HG03460 (cell line): ENCODE measurements around the gene GRK5.

Experiments used
- ATAC-seq: cut with Tn5 transposase; IDR thresholded peaks from one replicate; pipeline ENCODE4 v1.9.1; 2021; ENCODE audit not compliant: unreplicated experiment

Gene GRK5

GRCh38 chr10:119355930-119356329, 148.6 kb downstream of the GRK5 start:
- ATAC-seq: no peak

DNA sequence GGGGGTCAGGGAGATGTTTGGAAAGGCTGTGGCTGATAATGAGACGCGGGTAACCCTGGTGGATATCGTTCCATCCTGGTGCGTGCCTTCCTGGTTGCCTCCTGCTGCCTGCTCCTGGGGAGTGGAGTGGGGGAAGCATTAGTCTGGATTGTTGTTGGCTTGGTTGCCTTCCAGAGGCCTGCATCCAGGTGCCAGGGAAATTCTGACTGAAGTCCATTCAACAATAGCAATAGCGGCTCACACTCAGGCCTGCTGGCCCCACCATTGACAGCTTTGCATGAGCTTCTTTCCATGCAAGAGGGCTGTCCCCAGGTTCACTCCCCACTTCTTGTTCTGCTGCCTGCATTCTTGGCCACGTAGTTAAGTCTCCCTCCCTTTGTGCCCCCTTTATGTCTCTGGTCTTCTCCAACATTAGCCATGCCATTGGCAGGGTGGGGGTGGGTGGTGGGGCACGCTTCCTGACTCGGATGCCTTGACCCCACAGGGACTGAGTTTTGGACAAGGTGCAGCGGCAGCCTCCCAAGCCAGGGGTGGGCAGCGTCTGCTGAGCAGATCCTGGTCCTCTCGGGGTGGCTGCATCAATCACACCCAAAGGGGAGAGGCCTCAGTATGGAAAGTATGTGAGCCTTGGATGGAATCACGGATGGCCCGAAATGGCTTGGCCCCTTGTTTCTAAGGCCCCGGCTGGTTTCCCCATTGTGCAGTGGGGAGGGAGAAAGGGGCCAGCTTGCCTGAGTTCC, 150.2 kb downstream of the GRK5 start:
- no peak for ATAC-seq

DNA sequence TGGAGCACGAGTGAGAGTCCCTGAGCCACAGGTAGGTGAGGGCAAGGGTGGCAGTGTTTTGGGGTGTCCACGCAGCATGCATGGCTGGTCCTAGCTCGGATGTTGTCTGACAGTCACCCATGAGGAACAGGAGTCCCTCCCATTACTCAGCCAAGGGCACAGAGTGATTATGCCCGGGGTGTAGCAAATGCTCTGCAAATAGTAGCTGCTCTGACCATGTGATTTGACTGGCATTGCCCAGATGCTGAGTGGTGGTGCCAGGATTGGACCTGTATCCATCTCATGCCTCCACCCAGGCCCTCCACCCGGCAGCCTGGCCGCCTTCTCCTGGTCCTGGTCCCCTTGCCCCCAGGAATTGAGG, 150.8 kb downstream of the GRK5 start:
- no peak for ATAC-seq

DNA sequence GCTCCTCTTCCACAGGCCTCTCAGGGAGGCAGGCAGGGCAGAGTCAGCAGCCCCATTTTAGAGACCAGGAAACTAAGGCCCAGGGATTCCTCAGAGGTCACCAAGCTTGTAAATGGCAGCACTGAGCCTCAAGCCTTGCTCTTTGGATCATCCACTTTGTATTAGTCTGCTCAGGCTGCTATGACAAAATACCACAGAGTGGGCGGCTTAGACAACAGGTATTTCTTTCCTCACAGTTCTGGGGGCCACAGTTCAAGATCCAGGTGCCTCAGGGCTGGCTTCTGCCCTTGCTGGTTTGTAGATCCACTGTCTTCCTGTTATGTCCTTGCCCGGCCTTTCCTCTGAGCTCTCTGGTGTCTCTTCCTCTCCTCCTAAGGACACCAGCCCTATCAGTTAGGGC, 151.2 kb downstream of the GRK5 start:
- no peak for ATAC-seq

- no peak for ATAC-seq
Measured at GRCh38 chr10:119359025-119359424, 151.7 kb downstream of the GRK5 start.

- ATAC-seq: no peak
Measured at GRCh38 chr10:119360181-119360921, 153.0 kb downstream of the GRK5 start.

DNA sequence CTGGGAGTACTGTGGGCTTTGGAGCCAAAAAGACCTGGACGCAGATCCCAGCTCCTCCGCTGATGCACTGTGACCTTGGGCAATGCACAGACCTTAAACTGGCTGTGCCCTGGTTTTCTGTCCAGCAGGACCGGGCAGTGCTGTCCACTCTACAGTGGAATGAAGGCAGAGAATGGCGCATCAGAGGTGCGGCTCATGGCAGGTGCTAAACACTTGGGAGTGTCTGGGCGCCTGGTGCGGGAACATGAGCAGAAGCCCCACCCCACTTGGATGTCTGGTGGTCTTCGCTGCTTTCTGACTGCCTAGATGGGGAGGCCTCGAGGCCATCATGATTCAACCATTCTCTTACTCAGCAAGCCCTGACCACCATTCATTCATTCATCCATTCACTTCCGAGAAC, 153.7 kb downstream of the GRK5 start:
- no peak for ATAC-seq

DNA sequence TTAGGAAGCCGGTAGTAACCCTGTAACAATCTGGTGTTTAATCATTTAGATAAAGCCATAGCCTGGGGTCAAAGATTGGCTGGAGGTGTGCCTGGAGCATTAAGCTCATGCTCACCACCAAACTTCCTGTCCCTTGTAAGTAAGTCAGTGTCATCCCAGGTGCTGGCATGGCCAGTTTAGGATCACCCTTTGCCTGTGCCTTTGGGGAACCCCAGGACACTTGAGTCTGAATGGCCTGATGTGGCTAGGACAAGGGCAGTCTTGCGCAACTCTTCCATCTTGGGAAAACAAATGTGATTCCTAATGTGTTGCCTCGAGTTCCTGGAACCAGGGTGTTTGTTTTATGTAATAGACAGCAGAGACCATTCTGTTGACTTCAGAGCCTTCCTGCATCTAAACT, 154.8 kb downstream of the GRK5 start:
- no peak for ATAC-seq

GRCh38 chr10:119364645-119365600, 157.6 kb downstream of the GRK5 start:
- no peak for ATAC-seq

- ATAC-seq: no peak
Measured at GRCh38 chr10:119365773-119366599, 158.6 kb downstream of the GRK5 start.

- ATAC-seq: no peak
Measured at GRCh38 chr10:119367841-119368549, 160.6 kb downstream of the GRK5 start.

- ATAC-seq: no peak
Measured at GRCh38 chr10:119368581-119368980, 161.2 kb downstream of the GRK5 start.

GRCh38 chr10:119368991-119369869, 161.9 kb downstream of the GRK5 start:
- peak; percentile 68 for ATAC-seq

DNA sequence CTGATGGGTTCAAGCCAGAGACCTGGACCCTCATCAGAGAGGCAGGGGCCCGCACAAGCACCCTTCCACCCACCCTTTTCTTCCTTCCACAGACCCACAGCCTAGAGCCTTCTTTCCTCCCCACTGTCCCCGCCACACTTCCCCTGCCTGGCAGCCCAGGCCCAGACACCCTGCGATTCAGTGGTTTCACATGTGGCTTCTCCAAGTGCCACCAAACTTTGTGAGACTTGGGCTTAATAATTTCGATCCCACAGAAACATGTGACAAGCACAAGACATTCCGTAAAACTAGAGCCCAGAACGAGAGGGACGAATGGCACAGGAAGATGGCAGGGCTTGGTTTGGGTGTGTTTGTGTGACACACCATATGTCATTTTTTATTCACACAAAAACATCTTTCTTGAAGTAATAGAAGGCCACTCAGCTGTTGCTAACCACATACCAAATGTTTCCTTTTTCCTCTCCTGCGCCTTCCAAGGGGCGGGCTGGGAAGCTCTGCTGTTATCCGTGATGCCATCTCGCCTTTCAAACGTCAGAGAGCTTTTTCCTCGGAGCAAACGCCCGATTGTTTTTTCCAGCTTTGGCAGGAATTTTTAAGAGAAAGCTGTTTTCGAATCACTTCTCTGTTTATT, 162.9 kb downstream of the GRK5 start:
- no peak for ATAC-seq

DNA sequence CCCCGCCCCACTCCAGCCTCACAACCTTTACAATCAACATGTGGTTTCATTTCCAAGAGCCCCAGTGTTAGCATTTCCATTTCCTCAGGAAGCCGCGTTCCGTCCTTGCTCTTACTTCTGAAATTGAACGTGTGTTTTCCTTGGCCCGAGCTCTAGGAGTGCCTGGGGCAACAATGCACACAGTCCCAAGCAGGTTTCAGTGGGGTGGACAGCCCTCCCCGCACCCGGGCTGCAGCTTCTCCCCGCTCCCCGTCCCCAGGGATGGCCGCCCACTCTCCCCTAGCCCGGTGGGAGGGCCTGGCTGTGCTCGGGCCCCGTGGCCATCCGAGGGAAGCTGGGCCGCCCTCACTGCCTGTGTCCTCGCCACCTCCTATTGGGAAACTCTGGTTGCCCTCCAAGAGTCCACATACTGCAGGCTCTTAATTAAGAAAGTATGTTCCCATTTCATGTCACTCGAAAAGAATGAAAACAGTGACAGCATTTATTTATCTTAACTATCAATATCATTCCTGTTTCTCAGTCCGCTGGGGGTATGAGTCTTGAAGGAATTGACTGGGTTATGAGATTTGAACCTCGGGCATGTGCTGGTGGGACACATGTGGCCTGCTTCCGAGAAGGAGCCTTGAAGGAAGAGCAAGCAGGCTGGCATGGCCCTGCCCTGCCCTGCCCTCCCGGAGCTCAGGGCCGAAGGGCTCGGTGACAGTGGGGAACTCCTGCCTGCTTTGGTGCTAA, 163.8 kb downstream of the GRK5 start:
- no peak for ATAC-seq

- ATAC-seq: no peak
Measured at GRCh38 chr10:119371704-119372663, 164.6 kb downstream of the GRK5 start.
